ENCODE measurements around the gene TROAP. TPM values are rescaled to one million over a fixed set of nuclear protein-coding genes. Genes with fewer than 3 reads are reported as not detected.
"Not testable (repeated sequence)": the region's sequence is repeated elsewhere in the genome, so short reads cannot be mapped to it uniquely, and the experiment has no call there.

Gene TROAP
- total RNA-seq, 4 donors from 2014 or later = 0.30 to 6.5 (median 3.1) TPM; not detected in 1

DNA sequence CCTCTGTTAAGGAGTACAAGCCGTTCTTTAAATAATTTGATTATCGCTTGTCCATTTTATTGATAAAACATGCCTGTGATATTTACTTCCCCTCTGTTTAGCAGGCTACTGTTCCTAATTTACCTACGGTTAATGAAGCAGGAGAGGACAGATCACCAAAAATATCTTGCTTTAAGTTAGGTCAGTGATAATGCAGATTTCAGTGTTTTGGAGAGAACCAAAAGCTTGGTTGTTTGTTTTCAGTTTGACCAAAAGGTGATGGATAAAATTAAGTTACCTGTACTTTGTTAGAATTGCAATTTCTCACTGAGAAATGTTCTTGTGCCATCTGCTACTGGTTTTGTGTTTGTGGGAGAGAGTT, 45.2 kb downstream of the TROAP start:
- Histone ChIP-seq H3K27me3 (no peaks in the 10 kb centered on the region), H3K4me1 (peaks cover 0 to 34% (median 12%) of the 10 kb centered on the region in 4 donors), H3K4me3 (peak overlapping the region in 3 of 4 donors; percentile 74 to 98 (median 80)), H3K27ac (peak overlapping the region in 2 of 4 donors; percentile 92 to 96), H3K9me3 (no peaks in the 10 kb centered on the region), H3K36me3 (no peaks in the 10 kb centered on the region)
- 18 to 31% methylated on average over 3 of the region's 3 CpGs for WGBS, 2 donors
- DNase-seq (ENCODE audit: low spot score in 2 of 2) = no peak
- TF ChIP-seq CTCF (IDR thresholded peaks at IDR 0.05) (no peak), EP300 (IDR thresholded peaks at IDR 0.05) (no peak), POLR2A (IDR thresholded peaks at IDR 0.05) (no peak)

DNA sequence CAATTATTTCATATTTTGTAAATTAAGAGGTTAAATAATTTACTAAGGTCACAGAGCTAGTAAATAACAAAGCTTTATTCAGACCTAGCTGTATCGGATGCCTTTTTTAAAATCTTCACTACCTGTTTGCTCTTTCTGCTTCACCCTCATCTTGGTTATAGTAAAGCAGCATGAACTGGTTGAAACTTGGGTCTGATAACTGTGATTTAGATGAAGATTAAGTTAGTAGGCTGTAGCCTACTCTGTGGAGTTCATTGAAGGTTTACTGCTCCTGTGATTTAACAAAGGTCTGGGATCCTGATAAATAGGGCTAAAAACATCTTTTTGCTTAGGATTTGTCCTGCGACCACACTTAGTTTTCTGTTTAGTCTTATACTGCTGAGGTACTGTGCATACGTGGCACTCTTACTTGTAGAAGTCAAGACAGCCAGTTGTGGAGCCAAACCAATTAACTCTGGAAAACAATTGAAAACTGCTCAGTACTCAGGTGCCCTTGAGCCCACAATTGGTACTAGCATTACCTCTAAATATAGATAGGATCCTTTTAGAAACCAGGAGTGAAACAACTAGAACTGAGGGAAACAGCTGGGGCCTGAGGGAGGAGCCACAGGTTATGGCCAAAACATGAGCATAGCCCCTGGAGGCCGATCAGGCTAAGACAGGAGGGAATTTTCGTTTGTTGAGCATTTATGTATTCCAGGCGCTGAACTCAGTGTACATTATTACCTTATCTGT, 46.5 kb downstream of the TROAP start:
- peak overlapping the region in 3 of 4 donors; percentile 4 to 19 (median 10) for H3K27ac ChIP-seq
- H3K4me3 ChIP-seq = no peak overlapping the region
- TF ChIP-seq CTCF (IDR thresholded peaks at IDR 0.05) = peak in 4 of 5 experiments; percentile 7 to 12 (median 9)
- TF ChIP-seq POLR2A (IDR thresholded peaks at IDR 0.05) = no peak
- no peak for TF ChIP-seq EP300 (IDR thresholded peaks at IDR 0.05)
- DNase-seq (ENCODE audit: low spot score in 2 of 2) = peak in 1 of 2 donors; percentile 5
- H3K4me1 ChIP-seq = peaks cover 0 to 34% (median 12%) of the 10 kb centered on the region in 4 donors
- no peaks in the 10 kb centered on the region for H3K27me3 ChIP-seq
- no peaks in the 10 kb centered on the region for H3K36me3 ChIP-seq
- H3K9me3 ChIP-seq = no peaks in the 10 kb centered on the region
- WGBS, 2 donors = 47 to 49% methylated on average over 6 of the region's 6 CpGs

DNA sequence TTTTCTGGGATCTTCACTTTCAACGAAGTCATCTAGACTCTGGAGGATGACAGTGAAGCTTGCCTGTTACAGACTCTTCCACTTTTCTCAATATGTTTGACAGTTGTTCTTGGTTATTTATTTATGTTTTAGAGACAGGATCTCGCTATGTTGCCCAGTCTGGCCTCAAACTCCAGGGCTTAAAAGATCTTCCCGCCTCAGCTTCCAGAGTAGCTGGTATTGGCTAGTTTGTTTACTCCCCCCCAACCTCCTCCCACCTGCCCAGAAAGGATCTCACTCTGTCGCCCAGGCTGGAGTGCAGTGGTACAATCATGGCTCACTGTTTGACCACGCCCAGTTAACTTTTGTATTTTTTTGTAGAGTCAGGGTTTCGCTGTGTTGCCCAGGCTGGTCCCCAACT, 47.5 kb downstream of the TROAP start:
- Histone ChIP-seq H3K27ac (no peak overlapping the region), H3K4me3 (no peak overlapping the region), H3K36me3 (no peaks in the 10 kb centered on the region), H3K4me1 (peaks cover 0 to 33% (median 12%) of the 10 kb centered on the region in 4 donors), H3K27me3 (no peaks in the 10 kb centered on the region), H3K9me3 (no peaks in the 10 kb centered on the region)
- WGBS, 2 donors = 91 to 95% methylated on average over 6 of the region's 6 CpGs
- no peak for DNase-seq (ENCODE audit: low spot score in 2 of 2)
- TF ChIP-seq EP300 (IDR thresholded peaks at IDR 0.05) = no peak
- no peak for TF ChIP-seq CTCF (IDR thresholded peaks at IDR 0.05)
- no peak for TF ChIP-seq POLR2A (IDR thresholded peaks at IDR 0.05)

- Histone ChIP-seq H3K4me3 (no peak overlapping the region), H3K36me3 (no peaks in the 10 kb centered on the region), H3K27ac (no peak overlapping the region), H3K4me1 (no peaks in the 10 kb centered on the region), H3K9me3 (no peaks in the 10 kb centered on the region), H3K27me3 (no peaks in the 10 kb centered on the region)
- DNase-seq (ENCODE audit: low spot score in 2 of 2) = no peak
- TF ChIP-seq EP300 (IDR thresholded peaks at IDR 0.05) (no peak), CTCF (IDR thresholded peaks at IDR 0.05) (no peak), POLR2A (IDR thresholded peaks at IDR 0.05) (no peak)
- whole genome bisulfite sequencing, 2 donors = 91 to 92% methylated on average over 1 of the region's 1 CpG
Observed at GRCh38 chr12:49375406-49375805, 52.4 kb downstream of the TROAP start.

- H3K4me3 ChIP-seq = no peak overlapping the region
- no peak for DNase-seq (ENCODE audit: low spot score in 2 of 2)
- TF ChIP-seq POLR2A (IDR thresholded peaks at IDR 0.05) (no peak), EP300 (IDR thresholded peaks at IDR 0.05) (no peak), CTCF (IDR thresholded peaks at IDR 0.05) (no peak)
- H3K9me3 ChIP-seq = no peaks in the 10 kb centered on the region
- no peaks in the 10 kb centered on the region for H3K36me3 ChIP-seq
- no peaks in the 10 kb centered on the region for H3K27me3 ChIP-seq
- no peaks in the 10 kb centered on the region for H3K4me1 ChIP-seq
- no peak overlapping the region for H3K27ac ChIP-seq
- 71 to 77% methylated on average over 2 of the region's 2 CpGs for WGBS, 2 donors
Observed at GRCh38 chr12:49377386-49377785, 54.3 kb downstream of the TROAP start.

DNA sequence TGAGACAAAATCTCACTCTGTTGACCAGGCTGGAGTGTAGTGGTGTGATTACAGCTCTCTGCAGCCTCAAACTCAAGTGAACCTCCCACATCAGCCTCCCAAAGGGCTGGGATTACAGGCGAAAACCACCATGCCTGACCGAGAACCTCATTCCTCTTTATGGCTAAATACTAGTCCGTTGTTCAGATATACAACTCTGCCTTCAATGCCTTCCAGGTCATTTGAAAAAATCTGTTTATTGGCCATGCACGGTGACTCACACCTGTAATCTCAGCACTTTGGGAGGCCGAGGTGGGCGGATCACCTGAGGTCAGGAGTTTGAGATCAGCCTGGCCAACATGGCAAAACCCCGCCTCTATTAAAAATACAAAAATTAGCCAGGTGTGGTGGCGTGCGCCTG, 57.1 kb downstream of the TROAP start:
- 95 to 98% methylated on average over 9 of the region's 9 CpGs for WGBS, 2 donors
- not testable (repeated sequence) for H3K27me3 ChIP-seq; DNase-seq (ENCODE audit: low spot score in 2 of 2); H3K36me3 ChIP-seq; H3K4me3 ChIP-seq; H3K4me1 ChIP-seq; H3K9me3 ChIP-seq; H3K27ac ChIP-seq

Measured in tibial nerve (tissue), 4 donors.